Liver (tissue), 9 donors: ENCODE measurements around the gene SMIM21. TPM values are rescaled to one million over a fixed set of nuclear protein-coding genes. Genes with fewer than 3 reads are reported as not detected.

Experiments
- DNase-seq: peaks from one replicate; pipeline ENCODE4 v3.0.0-alpha.2; 2017; ENCODE audit warnings: low spot score
- H3K27ac ChIP-seq, 2 donors: one replicate each; pipeline ENCODE4 v1.7.0; 2013; ENCODE audit warnings: inconsistent platforms in 2 of 2, low read length in 2 of 2, control low read depth in 1 of 2, low read depth in 1 of 2, mild to moderate bottlenecking in 1 of 2
- H3K27me3 ChIP-seq, 4 donors: one replicate each; pipeline versions ENCODE4 v1.6.1 to v1.7.0; 2013; ENCODE audit warnings: low read length in 3 of 4, inconsistent platforms in 1 of 4, mild to moderate bottlenecking in 1 of 4, moderate library complexity in 1 of 4; ENCODE audit not compliant: control insufficient read depth in 4 of 4, insufficient read depth in 4 of 4
- H3K36me3 ChIP-seq, 4 donors: one replicate each; pipeline versions ENCODE4 v1.6.1 to v1.7.0; 2013; ENCODE audit warnings: low read length in 3 of 4, mild to moderate bottlenecking in 3 of 4, low read depth in 1 of 4, moderate library complexity in 1 of 4; ENCODE audit not compliant: control insufficient read depth in 4 of 4, insufficient read depth in 3 of 4
- H3K4me1 ChIP-seq, 4 donors: one replicate each; pipeline versions ENCODE4 v1.6.1 to v1.7.0; 2013; ENCODE audit warnings: low read length in 3 of 4, mild to moderate bottlenecking in 3 of 4, moderate library complexity in 1 of 4; ENCODE audit not compliant: control insufficient read depth in 4 of 4, insufficient read depth in 4 of 4
- H3K4me3 ChIP-seq, 3 donors: one replicate each; pipeline versions ENCODE4 v1.6.1 to v1.7.0; 2013; ENCODE audit warnings: low read length in 3 of 3, control low read depth in 1 of 3, low read depth in 1 of 3, mild to moderate bottlenecking in 1 of 3
- H3K9ac ChIP-seq, 2 donors: one replicate each; pipeline ENCODE4 v1.7.0; 2013; ENCODE audit warnings: low read length in 2 of 2, mild to moderate bottlenecking in 2 of 2, moderate library complexity in 2 of 2, control low read depth in 1 of 2, low read depth in 1 of 2
- H3K9me3 ChIP-seq, 4 donors: one replicate each; pipeline versions ENCODE4 v1.6.1 to v1.7.0; 2013; ENCODE audit warnings: low read length in 3 of 4; ENCODE audit not compliant: control insufficient read depth in 4 of 4
- ATF3 ChIP-seq: IDR thresholded peaks from 2 replicates; pipeline ENCODE4 v1.6.1; 2016; ENCODE audit warnings: antibody characterized with exemption
- CTCF ChIP-seq: fragments of 150-350 bp; IDR thresholded peaks from 2 replicates; pipeline ENCODE4 v1.5.1; 2017; ENCODE audit warnings: improper control_type of control experiment, low read depth, low read length; ENCODE audit not compliant: missing input control
- EGR1 ChIP-seq, 2 donors: IDR thresholded peaks; 2 replicates each; pipeline ENCODE4 v1.6.1; 2016 to 2018; ENCODE audit warnings: antibody characterized with exemption in 2 of 2, low read depth in 2 of 2
- FOXA1 ChIP-seq: IDR thresholded peaks from 2 replicates; pipeline ENCODE4 v1.6.1; 2016; ENCODE audit warnings: antibody characterized with exemption
- FOXA2 ChIP-seq: IDR thresholded peaks from 2 replicates; pipeline ENCODE4 v1.6.1; 2016; ENCODE audit warnings: antibody characterized with exemption
- GABPA ChIP-seq, 2 donors: IDR thresholded peaks in 1 of 2; conservative IDR thresholded peaks in 1 of 2; 2 replicates each; pipeline ENCODE4 v1.6.1; 2016; ENCODE audit warnings: antibody characterized with exemption in 2 of 2, mild to moderate bottlenecking in 1 of 2, moderate library complexity in 1 of 2
- HNF4A ChIP-seq, 2 donors: conservative IDR thresholded peaks; 2 replicates each; pipeline ENCODE4 v1.6.1; 2016; ENCODE audit warnings: antibody characterized with exemption in 2 of 2, mild to moderate bottlenecking in 2 of 2
- HNF4G ChIP-seq: IDR thresholded peaks from 2 replicates; pipeline ENCODE4 v1.6.1; 2016; ENCODE audit warnings: antibody characterized with exemption
- JUND ChIP-seq, 2 donors: IDR thresholded peaks; 2 replicates each; pipeline ENCODE4 v1.6.1; 2016; ENCODE audit warnings: antibody characterized with exemption in 2 of 2
- MAX ChIP-seq: IDR thresholded peaks from 2 replicates; pipeline ENCODE4 v1.6.1; 2016; ENCODE audit warnings: antibody characterized with exemption
- NR2F2 ChIP-seq: IDR thresholded peaks from 2 replicates; pipeline ENCODE4 v1.6.1; 2016; ENCODE audit warnings: antibody characterized with exemption
- RAD21 ChIP-seq, 2 donors: IDR thresholded peaks; 2 replicates each; pipeline ENCODE4 v1.6.1; 2016; ENCODE audit warnings: antibody characterized with exemption in 2 of 2, mild to moderate bottlenecking in 2 of 2
- REST ChIP-seq: IDR thresholded peaks from 2 replicates; pipeline ENCODE4 v1.6.1; 2016; ENCODE audit warnings: antibody characterized with exemption, mild to moderate bottlenecking
- RXRA ChIP-seq, 2 donors: IDR thresholded peaks; 2 replicates each; pipeline ENCODE4 v1.6.1; 2017 to 2018; ENCODE audit warnings: antibody characterized with exemption in 2 of 2, mild to moderate bottlenecking in 1 of 2
- SP1 ChIP-seq: IDR thresholded peaks from 2 replicates; pipeline ENCODE4 v1.6.1; 2018; ENCODE audit warnings: antibody characterized with exemption, mild to moderate bottlenecking
- YY1 ChIP-seq: IDR thresholded peaks from 2 replicates; pipeline ENCODE4 v1.6.1; 2016; ENCODE audit warnings: antibody characterized with exemption, mild to moderate bottlenecking
- WGBS: extraction: QIAGEN DNeasy Blood & Tissue Kit; methylation state at CpG from one replicate; pipeline ENCODE4 v1.1.7; 2013; 5-methylcytosine and 5-hydroxymethylcytosine counted together
- polyA plus RNA-seq, 2 donors: library from polyadenylated mRNA; stranded (reverse) in 1 of 2; unstranded in 1 of 2; fragments of 200-250 nt in 1 of 2; fragments of >200 nt in 1 of 2; fragmentation: Nextera tagmentation in 1 of 2; extraction: Ambion mirVana in 1 of 2; gene quantifications; one replicate each; pipeline versions ENCODE4 v1.2.1 to v1.2.3, GENCODE V29; 2013 to 2015
- total RNA-seq, 2 donors: library from RNA; depleted of rRNA; stranded (reverse); fragments of >200 nt; gene quantifications; one replicate each; pipeline ENCODE4 v1.2.3, GENCODE V29; 2014
- donor health status: healthy.
- donor health status: healthy.
- donor health status: healthy.
- donor health status: healthy.
- donor health status: healthy.

Gene SMIM21
- total and polyA plus RNA-seq, 4 donors = not detected

DNA sequence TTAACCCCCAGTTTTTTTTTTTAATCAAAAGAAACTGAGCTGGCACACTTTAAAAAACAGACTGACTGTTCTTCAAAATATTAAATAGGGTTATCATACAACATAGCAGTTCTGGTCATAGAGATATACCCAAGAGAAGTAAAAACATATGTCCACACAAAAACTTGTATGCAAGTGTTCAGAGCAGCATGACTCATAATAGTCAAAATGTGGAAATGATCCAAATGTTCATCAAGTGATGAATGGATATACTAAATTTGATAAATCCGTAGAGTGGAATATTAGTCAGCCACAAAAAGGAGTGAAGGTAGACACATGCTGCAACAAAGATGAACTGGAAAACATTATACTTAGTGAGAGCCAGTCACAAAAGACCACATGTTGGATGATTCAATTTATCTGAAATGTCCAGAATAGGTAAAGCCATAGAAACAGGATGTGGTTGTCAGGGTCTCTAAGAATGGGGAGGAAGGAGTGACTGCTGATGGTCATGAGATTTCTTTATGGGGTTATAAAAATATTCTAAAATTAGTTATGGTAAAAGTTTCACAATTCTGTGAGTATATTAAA lies 5.1 kb downstream of the SMIM21 start:
- DNase-seq = no peak
- WGBS = 90% methylated on average over 1 of the region's 1 CpG
- Histone ChIP-seq H3K27me3 (no peaks in the 10 kb centered on the region), H3K9ac (no peak overlapping the region), H3K4me1 (no peaks in the 10 kb centered on the region), H3K4me3 (no peak overlapping the region), H3K27ac (no peak overlapping the region), H3K9me3 (peaks cover 0 to 2% (median 0%) of the 10 kb centered on the region in 4 donors), H3K36me3 (no peaks in the 10 kb centered on the region)
- TF ChIP-seq REST = no peak
- TF ChIP-seq RAD21 (IDR thresholded peaks at IDR 0.05) = no peak

GRCh38 chr18:75421656-75422055 lies 5.8 kb downstream of the SMIM21 start:
- Histone ChIP-seq H3K36me3 (no peaks in the 10 kb centered on the region), H3K4me3 (no peak overlapping the region), H3K4me1 (no peaks in the 10 kb centered on the region), H3K9ac (no peak overlapping the region), H3K27me3 (no peaks in the 10 kb centered on the region), H3K9me3 (peaks cover 0 to 2% (median 0%) of the 10 kb centered on the region in 4 donors), H3K27ac (no peak overlapping the region)
- no peak for DNase-seq
- no peak for TF ChIP-seq FOXA1
- TF ChIP-seq FOXA2 = no peak
- no peak for TF ChIP-seq EGR1 (IDR thresholded peaks at IDR 0.05; ENCODE audit: low read depth in 2 of 2)
- TF ChIP-seq NR2F2 = no peak
- no peak for TF ChIP-seq JUND (IDR thresholded peaks at IDR 0.05)
- no peak for TF ChIP-seq HNF4G
- TF ChIP-seq SP1 = no peak
- TF ChIP-seq RXRA (IDR thresholded peaks at IDR 0.05) = no peak
- no peak for TF ChIP-seq YY1
- 90% methylated on average over 3 of the region's 3 CpGs for WGBS

GRCh38 chr18:75418293-75419005 lies 9.1 kb downstream of the SMIM21 start:
- 57% methylated on average over 10 of the region's 10 CpGs for WGBS
- H3K27me3 ChIP-seq = no peaks in the 10 kb centered on the region
- no peak for DNase-seq
- no peak overlapping the region for H3K27ac ChIP-seq
- no peaks in the 10 kb centered on the region for H3K36me3 ChIP-seq
- H3K4me1 ChIP-seq = no peaks in the 10 kb centered on the region
- H3K9me3 ChIP-seq = peaks cover 0 to 2% (median 0%) of the 10 kb centered on the region in 4 donors
- TF ChIP-seq YY1 (no peak), SP1 (no peak), FOXA1 (no peak), NR2F2 (no peak), CTCF (no peak), HNF4A (conservative IDR thresholded peaks at IDR 0.05) (no peak), FOXA2 (no peak), RXRA (IDR thresholded peaks at IDR 0.05) (no peak), ATF3 (no peak), MAX (no peak), GABPA (IDR thresholded peaks at IDR 0.05 in 1 of 2, conservative IDR thresholded peaks at IDR 0.05 in 1 of 2) (no peak)
- H3K4me3 ChIP-seq = no peak overlapping the region
- H3K9ac ChIP-seq = no peak overlapping the region
